HEK293 (cell line): ENCODE measurements around the gene HIRIP3.
A peak's percentile ranks its signal among the peaks of the same experiment; 100 is the strongest.

Experiments used
- BCL11A ChIP-seq: fragments of 450-650 bp; formaldehyde crosslinking; IDR thresholded peaks from 2 replicates; pipeline ENCODE4 v1.5.1; 2016; ENCODE audit warnings: low read depth, missing biosample characterization, missing genetic modification characterization
- EGR2 ChIP-seq: fragments of 450-650 bp; formaldehyde crosslinking; IDR thresholded peaks from 2 replicates; pipeline ENCODE4 v1.5.1; 2016; ENCODE audit warnings: low read depth, missing biosample characterization, missing genetic modification characterization
- GFI1B ChIP-seq: fragments of 450-650 bp; formaldehyde crosslinking; IDR thresholded peaks from 2 replicates; pipeline ENCODE4 v1.5.1; 2016; ENCODE audit warnings: missing biosample characterization, missing genetic modification characterization
- GLIS1 ChIP-seq: fragments of 450-650 bp; formaldehyde crosslinking; IDR thresholded peaks from 2 replicates; pipeline ENCODE4 v1.5.1; 2016; ENCODE audit warnings: missing biosample characterization, missing genetic modification characterization
- GLIS2 ChIP-seq: fragments of 450-650 bp; formaldehyde crosslinking; IDR thresholded peaks from 2 replicates; pipeline ENCODE4 v1.5.1; 2016; ENCODE audit warnings: missing biosample characterization, missing genetic modification characterization
- HOXA7 ChIP-seq: sonication (generic); formaldehyde crosslinking; IDR thresholded peaks from 2 replicates; pipeline ENCODE4 v1.8.1; 2022; ENCODE audit warnings: missing genetic modification reagents, borderline replicate concordance
- HOXC10 ChIP-seq: sonication (generic); formaldehyde crosslinking; IDR thresholded peaks from 2 replicates; pipeline ENCODE4 v1.8.1; 2023; ENCODE audit warnings: mild to moderate bottlenecking, missing genetic modification reagents
- MZF1 ChIP-seq: fragments of 450-650 bp; formaldehyde crosslinking; IDR thresholded peaks from 2 replicates; pipeline ENCODE4 v1.5.1; 2017; ENCODE audit warnings: missing biosample characterization, missing genetic modification characterization, borderline replicate concordance
- PATZ1 ChIP-seq: fragments of 450-650 bp; formaldehyde crosslinking; IDR thresholded peaks from 2 replicates; pipeline ENCODE4 v1.5.1; 2016; ENCODE audit warnings: missing biosample characterization, missing genetic modification characterization
- PRDM1 ChIP-seq: fragments of 450-650 bp; formaldehyde crosslinking; IDR thresholded peaks from 2 replicates; pipeline ENCODE4; 2016; ENCODE audit warnings: missing biosample characterization, missing genetic modification characterization
- PRDM10 ChIP-seq: fragments of 450-650 bp; formaldehyde crosslinking; IDR thresholded peaks from 2 replicates; pipeline ENCODE4 v1.5.1; 2016; ENCODE audit warnings: missing biosample characterization, missing genetic modification characterization
- SETDB1 ChIP-seq: IDR thresholded peaks from one replicate; pipeline ENCODE4 v1.6.1; 2017; ENCODE audit warnings: mild to moderate bottlenecking, low read length, moderate library complexity, mixed read lengths; ENCODE audit not compliant: insufficient read length
- ZBTB17 ChIP-seq: fragments of 450-650 bp; formaldehyde crosslinking; IDR thresholded peaks from 2 replicates; pipeline ENCODE4 v1.5.1; 2016; ENCODE audit warnings: missing biosample characterization, missing genetic modification characterization
- ZBTB20 ChIP-seq: fragments of 450-650 bp; formaldehyde crosslinking; IDR thresholded peaks from 2 replicates; pipeline ENCODE4 v1.5.1; 2016; ENCODE audit warnings: missing biosample characterization, missing genetic modification characterization
- ZNF112 ChIP-seq: fragments of 450-650 bp; formaldehyde crosslinking; IDR thresholded peaks from 2 replicates; pipeline ENCODE4 v1.5.0; 2017; ENCODE audit warnings: missing biosample characterization, missing genetic modification characterization
- ZNF114 ChIP-seq: fragments of 450-650 bp; formaldehyde crosslinking; IDR thresholded peaks from 2 replicates; pipeline ENCODE4 v1.5.0; 2017; ENCODE audit warnings: missing biosample characterization, missing genetic modification characterization
- ZNF146 ChIP-seq: fragments of 450-650 bp; formaldehyde crosslinking; IDR thresholded peaks from 2 replicates; pipeline ENCODE4 v1.5.1; 2016; ENCODE audit warnings: missing biosample characterization, missing genetic modification characterization
- ZNF169 ChIP-seq: fragments of 450-650 bp; formaldehyde crosslinking; IDR thresholded peaks from 2 replicates; pipeline ENCODE4 v1.5.1; 2016; ENCODE audit warnings: missing biosample characterization, missing genetic modification characterization
- ZNF174 ChIP-seq: fragments of 450-650 bp; formaldehyde crosslinking; IDR thresholded peaks from 2 replicates; pipeline ENCODE4 v1.5.0; 2017; ENCODE audit warnings: missing biosample characterization, mild to moderate bottlenecking, missing genetic modification characterization
- ZNF2 ChIP-seq: fragments of 450-650 bp; formaldehyde crosslinking; IDR thresholded peaks from 2 replicates; pipeline ENCODE4 v1.5.1; 2016; ENCODE audit warnings: missing biosample characterization, missing genetic modification characterization
- ZNF223 ChIP-seq: fragments of 450-650 bp; formaldehyde crosslinking; IDR thresholded peaks from 2 replicates; pipeline ENCODE4 v1.5.1; 2016; ENCODE audit warnings: missing biosample characterization, missing genetic modification characterization
- ZNF248 ChIP-seq: fragments of 450-650 bp; formaldehyde crosslinking; IDR thresholded peaks from 2 replicates; pipeline ENCODE4 v1.5.1; 2017; ENCODE audit warnings: missing biosample characterization, missing genetic modification characterization
- ZNF302 ChIP-seq: fragments of 450-650 bp; formaldehyde crosslinking; IDR thresholded peaks from 2 replicates; pipeline ENCODE4 v1.5.1; 2016; ENCODE audit warnings: missing biosample characterization, missing genetic modification characterization, low read depth
- ZNF324 ChIP-seq: fragments of 450-650 bp; formaldehyde crosslinking; IDR thresholded peaks from 2 replicates; pipeline ENCODE4 v1.5.1; 2016; ENCODE audit warnings: missing biosample characterization, missing genetic modification characterization
- ZNF391 ChIP-seq: fragments of 450-650 bp; formaldehyde crosslinking; IDR thresholded peaks from 2 replicates; pipeline ENCODE4 v1.5.1; 2016; ENCODE audit warnings: low read depth, missing biosample characterization, missing genetic modification characterization, borderline replicate concordance
- ZNF398 ChIP-seq: fragments of 450-650 bp; formaldehyde crosslinking; IDR thresholded peaks from 2 replicates; pipeline ENCODE4 v1.5.1; 2017; ENCODE audit warnings: missing biosample characterization, missing genetic modification characterization
- ZNF416 ChIP-seq: fragments of 450-650 bp; formaldehyde crosslinking; IDR thresholded peaks from 2 replicates; pipeline ENCODE4 v1.5.1; 2016; ENCODE audit warnings: missing biosample characterization, missing genetic modification characterization
- ZNF473 ChIP-seq: fragments of 450-650 bp; formaldehyde crosslinking; IDR thresholded peaks from 2 replicates; pipeline ENCODE4 v1.5.1; 2017; ENCODE audit warnings: missing biosample characterization, missing genetic modification characterization
- ZNF510 ChIP-seq: fragments of 450-650 bp; formaldehyde crosslinking; IDR thresholded peaks from 2 replicates; pipeline ENCODE4 v1.5.1; 2018; ENCODE audit warnings: mild to moderate bottlenecking, missing genetic modification characterization, missing biosample characterization; ENCODE audit not compliant: insufficient replicate concordance
- ZNF571 ChIP-seq: fragments of 450-650 bp; formaldehyde crosslinking; IDR thresholded peaks from 2 replicates; pipeline ENCODE4 v1.5.0; 2017; ENCODE audit warnings: missing biosample characterization, missing genetic modification characterization
- ZNF639 ChIP-seq: fragments of 450-650 bp; formaldehyde crosslinking; IDR thresholded peaks from 2 replicates; pipeline ENCODE4 v1.5.1; 2016; ENCODE audit warnings: missing biosample characterization, missing genetic modification characterization
- ZNF707 ChIP-seq: fragments of 450-650 bp; formaldehyde crosslinking; IDR thresholded peaks from 2 replicates; pipeline ENCODE4 v1.5.1; 2016; ENCODE audit warnings: missing biosample characterization, missing genetic modification characterization
- ZNF776 ChIP-seq: fragments of 450-650 bp; formaldehyde crosslinking; IDR thresholded peaks from 2 replicates; pipeline ENCODE4 v1.5.0; 2017; ENCODE audit warnings: missing biosample characterization, missing genetic modification characterization, borderline replicate concordance
- ZNF843 ChIP-seq: fragments of 450-650 bp; formaldehyde crosslinking; IDR thresholded peaks from 2 replicates; pipeline ENCODE4 v1.5.1; 2016; ENCODE audit warnings: missing biosample characterization, missing genetic modification characterization
- ZXDB ChIP-seq: fragments of 450-650 bp; formaldehyde crosslinking; IDR thresholded peaks from 2 replicates; pipeline ENCODE4 v1.5.1; 2016; ENCODE audit warnings: missing biosample characterization, missing genetic modification characterization

HIRIP3 gene

GRCh38 chr16:30018731-30019158 is 23.3 kb upstream of the HIRIP3 start (continued):
- TF ChIP-seq ZNF398 (peak; percentile 90), ZBTB17 (peak; percentile 98), BCL11A (tag by site-specific recombination) (peak; percentile 54; the same call in 1 of the 2 replicates), ZNF248 (tag by site-specific recombination) (no peak), HOXC10 (CRISPR knock-in tag) (no peak), GLIS1 (tag by site-specific recombination) (peak; percentile 96), ZNF2 (tag by site-specific recombination) (no peak), ZNF169 (tag by site-specific recombination) (no peak), PRDM10 (tag by site-specific recombination) (peak; percentile 62), ZNF146 (tag by site-specific recombination) (no peak), ZNF843 (tag by site-specific recombination) (peak; percentile 39; the same call in 1 of the 2 replicates), ZNF416 (tag by site-specific recombination) (no peak), ZNF324 (tag by site-specific recombination) (no peak), EGR2 (tag by site-specific recombination) (no peak), ZNF571 (tag by site-specific recombination) (no peak), ZNF112 (tag by site-specific recombination) (0 out of 2 replicates have a peak, but pooled peaks have one; percentile 33), ZNF510 (tag by site-specific recombination) (no peak), ZNF639 (peak; percentile 92), GLIS2 (tag by site-specific recombination) (0 out of 2 replicates have a peak, but pooled peaks have one; percentile 36), ZNF114 (no peak), ZNF473 (peak; percentile 74), ZXDB (tag by site-specific recombination) (peak; percentile 57; the same call in 1 of the 2 replicates), MZF1 (tag by site-specific recombination) (no peak; the same call in 1 of the 2 replicates), ZBTB20 (peak; percentile 75), SETDB1 (no peak), ZNF302 (tag by site-specific recombination) (no peak), ZNF223 (tag by site-specific recombination) (no peak), GFI1B (tag by site-specific recombination) (peak; percentile 69), ZNF776 (tag by site-specific recombination) (no peak), HOXA7 (CRISPR knock-in tag) (no peak), PRDM1 (tag by site-specific recombination) (peak; percentile 35; the same call in 1 of the 2 replicates), ZNF174 (tag by site-specific recombination) (no peak), ZNF391 (tag by site-specific recombination) (peak; percentile 31; the same call in 1 of the 2 replicates), PATZ1 (tag by site-specific recombination) (peak; percentile 58), ZNF707 (no peak)
